ENCODE measurements around the gene ABCG2.

The ABCG2 gene

GRCh38 chr4:88102026-88102425 lies 56.4 kb downstream of the ABCG2 start:
- no peak for DNase-seq (ENCODE audit: low read depth in 1 of 2, low spot score in 1 of 2)
- no peak for TF ChIP-seq JUND (IDR thresholded peaks at IDR 0.05; ENCODE audit: low read depth)
- in situ Hi-C loops (cut with HindIII; ENCODE audit: low pct_unique_long_range_greater_than_20kb, low sequenced_read_pairs) = no loop called here

GRCh38 chr4:88101165-88101564 lies 57.3 kb downstream of the ABCG2 start:
- in situ Hi-C loops (cut with HindIII; ENCODE audit: low pct_unique_long_range_greater_than_20kb, low sequenced_read_pairs) = no loop called here
- DNase-seq (ENCODE audit: low read depth in 1 of 2, low spot score in 1 of 2) = no peak
- no peak for TF ChIP-seq JUND (IDR thresholded peaks at IDR 0.05; ENCODE audit: low read depth)

- no peak for TF ChIP-seq JUND (IDR thresholded peaks at IDR 0.05; ENCODE audit: low read depth)
- DNase-seq (ENCODE audit: low read depth in 1 of 2, low spot score in 1 of 2) = no peak
- in situ Hi-C loops (cut with HindIII; ENCODE audit: low pct_unique_long_range_greater_than_20kb, low sequenced_read_pairs) = no loop called here
Measured at GRCh38 chr4:88098993-88099752, 59.3 kb downstream of the ABCG2 start.

GRCh38 chr4:88097781-88098180 lies 60.7 kb downstream of the ABCG2 start:
- TF ChIP-seq JUND (IDR thresholded peaks at IDR 0.05; ENCODE audit: low read depth) = no peak
- in situ Hi-C loops (cut with HindIII; ENCODE audit: low pct_unique_long_range_greater_than_20kb, low sequenced_read_pairs) = no loop called here
- no peak for DNase-seq (ENCODE audit: low read depth in 1 of 2, low spot score in 1 of 2)

GRCh38 chr4:88097301-88097700 lies 61.1 kb downstream of the ABCG2 start:
- in situ Hi-C loops (cut with HindIII; ENCODE audit: low pct_unique_long_range_greater_than_20kb, low sequenced_read_pairs) = no loop called here
- no peak for TF ChIP-seq JUND (IDR thresholded peaks at IDR 0.05; ENCODE audit: low read depth)
- no peak for DNase-seq (ENCODE audit: low read depth in 1 of 2, low spot score in 1 of 2)

- no peak for TF ChIP-seq JUND (IDR thresholded peaks at IDR 0.05; ENCODE audit: low read depth)
- in situ Hi-C loops (cut with HindIII; ENCODE audit: low pct_unique_long_range_greater_than_20kb, low sequenced_read_pairs) = no loop called here
- no peak for DNase-seq (ENCODE audit: low read depth in 1 of 2, low spot score in 1 of 2)
Measured at GRCh38 chr4:88093874-88094273, 64.6 kb downstream of the ABCG2 start.

GRCh38 chr4:88091378-88091777 lies 67.1 kb downstream of the ABCG2 start:
- TF ChIP-seq JUND (IDR thresholded peaks at IDR 0.05; ENCODE audit: low read depth) = no peak
- in situ Hi-C loops (cut with HindIII; ENCODE audit: low pct_unique_long_range_greater_than_20kb, low sequenced_read_pairs) = no loop called here
- DNase-seq (ENCODE audit: low read depth in 1 of 2, low spot score in 1 of 2) = no peak

GRCh38 chr4:88090898-88091297 lies 67.5 kb downstream of the ABCG2 start:
- TF ChIP-seq JUND (IDR thresholded peaks at IDR 0.05; ENCODE audit: low read depth) = no peak
- DNase-seq (ENCODE audit: low read depth in 1 of 2, low spot score in 1 of 2) = no peak
- in situ Hi-C loops (cut with HindIII; ENCODE audit: low pct_unique_long_range_greater_than_20kb, low sequenced_read_pairs) = no loop called here

GRCh38 chr4:88087004-88087403 lies 71.4 kb downstream of the ABCG2 start:
- in situ Hi-C loops (cut with HindIII; ENCODE audit: low pct_unique_long_range_greater_than_20kb, low sequenced_read_pairs) = no loop called here
- no peak for TF ChIP-seq JUND (IDR thresholded peaks at IDR 0.05; ENCODE audit: low read depth)
- no peak for DNase-seq (ENCODE audit: low read depth in 1 of 2, low spot score in 1 of 2)

- TF ChIP-seq JUND (IDR thresholded peaks at IDR 0.05; ENCODE audit: low read depth) = no peak
- no peak for DNase-seq (ENCODE audit: low read depth in 1 of 2, low spot score in 1 of 2)
- in situ Hi-C loops (cut with HindIII; ENCODE audit: low pct_unique_long_range_greater_than_20kb, low sequenced_read_pairs) = no loop called here
Measured at GRCh38 chr4:88080626-88081025, 77.8 kb downstream of the ABCG2 start.

GRCh38 chr4:88078579-88078978 lies 79.9 kb downstream of the ABCG2 start:
- no peak for DNase-seq (ENCODE audit: low read depth in 1 of 2, low spot score in 1 of 2)
- TF ChIP-seq JUND (IDR thresholded peaks at IDR 0.05; ENCODE audit: low read depth) = no peak
- in situ Hi-C loops (cut with HindIII; ENCODE audit: low pct_unique_long_range_greater_than_20kb, low sequenced_read_pairs) = no loop called here

- DNase-seq (ENCODE audit: low read depth in 1 of 2, low spot score in 1 of 2) = no peak
- no peak for TF ChIP-seq JUND (IDR thresholded peaks at IDR 0.05; ENCODE audit: low read depth)
Measured at GRCh38 chr4:88077911-88078524, 80.4 kb downstream of the ABCG2 start.

GRCh38 chr4:88075336-88075735 lies 83.1 kb downstream of the ABCG2 start:
- no peak for DNase-seq (ENCODE audit: low read depth in 1 of 2, low spot score in 1 of 2)
- in situ Hi-C loops (cut with HindIII; ENCODE audit: low pct_unique_long_range_greater_than_20kb, low sequenced_read_pairs) = no loop called here
- no peak for TF ChIP-seq JUND (IDR thresholded peaks at IDR 0.05; ENCODE audit: low read depth)

More at GRCh38 chr4:88077911-88078524, 80.4 kb downstream of the ABCG2 start:
- in situ Hi-C loops (cut with HindIII; ENCODE audit: low pct_unique_long_range_greater_than_20kb, low sequenced_read_pairs) = no loop called here

All from T47D (cell line).